ENCODE data around the gene ELMO3.

ELMO3 gene

GRCh38 chr16:67200491-67200890 is 1.6 kb downstream of the ELMO3 start:
- no peak for FAIRE-seq

- FAIRE-seq = no peak
These were observed 2.7 kb downstream of the ELMO3 start for GRCh38 chr16:67201411-67202345.

- no peak for FAIRE-seq
These were observed 3.5 kb downstream of the ELMO3 start for GRCh38 chr16:67202426-67202825.

- no peak for FAIRE-seq
These were observed 4.1 kb downstream of the ELMO3 start for GRCh38 chr16:67202956-67203493.

- FAIRE-seq = no peak
These were observed 5.1 kb downstream of the ELMO3 start for GRCh38 chr16:67204076-67204475.

- FAIRE-seq = no peak
These were observed 7.4 kb downstream of the ELMO3 start for GRCh38 chr16:67206129-67206837.

- FAIRE-seq = no peak
These were observed 7.9 kb downstream of the ELMO3 start for GRCh38 chr16:67206838-67207248.

- no peak for FAIRE-seq
These were observed 8.5 kb downstream of the ELMO3 start for GRCh38 chr16:67207249-67208091.

GRCh38 chr16:67208154-67208896 is 9.4 kb downstream of the ELMO3 start:
- FAIRE-seq = no peak

GRCh38 chr16:67209565-67209964 is 10.6 kb downstream of the ELMO3 start:
- no peak for FAIRE-seq

- no peak for FAIRE-seq
These were observed 11.4 kb downstream of the ELMO3 start for GRCh38 chr16:67210069-67210937.

GRCh38 chr16:67211674-67212073 is 12.7 kb downstream of the ELMO3 start:
- FAIRE-seq = no peak

GRCh38 chr16:67212766-67213165 is 13.8 kb downstream of the ELMO3 start:
- FAIRE-seq = no peak

GRCh38 chr16:67213197-67214019 is 14.5 kb downstream of the ELMO3 start:
- no peak for FAIRE-seq

GRCh38 chr16:67215706-67216105 is 16.8 kb downstream of the ELMO3 start:
- no peak for FAIRE-seq

- FAIRE-seq = no peak
These were observed 17.9 kb downstream of the ELMO3 start for GRCh38 chr16:67216612-67217490.

GRCh38 chr16:67223992-67224391 is 25.1 kb downstream of the ELMO3 start:
- no peak for FAIRE-seq

GRCh38 chr16:67226295-67226803 is 27.4 kb downstream of the ELMO3 start:
- no peak for FAIRE-seq
